HepG2 (cell line): Measurements from ENCODE around the gene MAP3K2. TPM values are rescaled to one million over a fixed set of nuclear protein-coding genes. Genes with fewer than 3 reads are reported as not detected.
A peak's percentile ranks its signal among the peaks of the same experiment; 100 is the strongest.

Source experiments
- CAMTA2 ChIP-seq: sonication (generic); formaldehyde crosslinking; IDR thresholded peaks from 2 replicates; pipeline ENCODE4 v1.4.0; 2020; ENCODE audit warnings: mild to moderate bottlenecking, missing genetic modification reagents, borderline replicate concordance
- DMAP1 ChIP-seq: IDR thresholded peaks from 2 replicates; pipeline ENCODE4 v1.6.1; 2016
- FOXM1 ChIP-seq: sonication (generic); formaldehyde crosslinking; IDR thresholded peaks from 2 replicates; pipeline ENCODE4 v1.5.0; 2020; ENCODE audit warnings: missing genetic modification reagents
- FOXP1 ChIP-seq, 2 experiments: fragments of 450-650 bp in 1 of 2; IDR thresholded peaks; 2 replicates each; pipeline ENCODE4 v1.6.1; 2017 to 2018; ENCODE audit warnings: antibody characterized with exemption in 1 of 2
- JUN ChIP-seq: sonication (generic); formaldehyde crosslinking; IDR thresholded peaks from 2 replicates; pipeline ENCODE4 v1.4.0; 2020; ENCODE audit warnings: mild to moderate bottlenecking, missing genetic modification reagents
- KLF11 ChIP-seq: IDR thresholded peaks from 2 replicates; pipeline ENCODE4 v1.6.1; 2016; ENCODE audit warnings: missing compliant biosample characterization
- KLF12 ChIP-seq: sonication (generic); formaldehyde crosslinking; IDR thresholded peaks from 2 replicates; pipeline ENCODE4 v1.4.0; 2020; ENCODE audit warnings: missing genetic modification reagents, borderline replicate concordance
- RXRB ChIP-seq: IDR thresholded peaks from 2 replicates; pipeline ENCODE4 v1.6.1; 2016; ENCODE audit warnings: borderline replicate concordance, missing genetic modification reagents, missing compliant biosample characterization
- SATB2 ChIP-seq: sonication (generic); formaldehyde crosslinking; IDR thresholded peaks from 2 replicates; pipeline ENCODE4 v1.5.0; 2020; ENCODE audit warnings: missing genetic modification reagents
- TOPORS ChIP-seq: sonication (generic); formaldehyde crosslinking; IDR thresholded peaks from 2 replicates; pipeline ENCODE4 v1.8.0; 2023; ENCODE audit warnings: mild to moderate bottlenecking, missing genetic modification reagents
- ZBTB20 ChIP-seq: sonication (generic); formaldehyde crosslinking; IDR thresholded peaks from 2 replicates; pipeline ENCODE4 v1.8.1; 2023; ENCODE audit warnings: missing genetic modification reagents, low read depth, mild to moderate bottlenecking, borderline replicate concordance
- ZNF24 ChIP-seq: fragments of 450-650 bp; IDR thresholded peaks from 2 replicates; pipeline ENCODE4 v1.6.1; 2017; ENCODE audit warnings: antibody characterized with exemption, mild to moderate bottlenecking
- ZNF451 ChIP-seq: sonication (generic); formaldehyde crosslinking; IDR thresholded peaks from 2 replicates; pipeline ENCODE4 v1.5.0; 2020; ENCODE audit warnings: mild to moderate bottlenecking, missing genetic modification reagents
- ZNF709 ChIP-seq: sonication (generic); formaldehyde crosslinking; IDR thresholded peaks from 2 replicates; pipeline ENCODE4 v1.5.0; 2020; ENCODE audit warnings: mild to moderate bottlenecking, missing genetic modification reagents
- polyA plus RNA-seq, 8 experiments: library from polyadenylated mRNA; depleted of rRNA in 3 of 8; stranded (reverse) in 7 of 8; unstranded in 1 of 8; fragments of >200 nt; fragmentation: Illumina TruSeq in 4 of 8; extraction: Trizol in 4 of 8; gene quantifications; 2 replicates each; pipeline versions ENCODE4 v1.2.1 to v1.2.3, GENCODE V29; 2011 to 2016; ENCODE audit warnings: low read depth in 4 of 8, missing spikeins in 1 of 8, mixed read lengths in 1 of 8; ENCODE audit not compliant: insufficient read depth in 1 of 8
- total RNA-seq, 5 experiments: library from RNA; depleted of rRNA; stranded (reverse); fragments of >200 nt; fragmentation: Illumina TruSeq; extraction: Trizol; gene quantifications; 2 replicates each; pipeline ENCODE4 v1.2.3, GENCODE V29; 2016; ENCODE audit warnings: low read depth in 1 of 5
- TF ChIP-seq, protein P1 (sequence below): fragments of 450-650 bp; IDR thresholded peaks from 2 replicates; pipeline ENCODE4 v1.6.1; 2016
- TF ChIP-seq, protein P2 (sequence below): sonication (generic); formaldehyde crosslinking; IDR thresholded peaks from 2 replicates; pipeline ENCODE4 v1.5.1; 2020; ENCODE audit warnings: mild to moderate bottlenecking, missing genetic modification reagents, borderline replicate concordance
- TF ChIP-seq, protein P3 (sequence below): sonication (generic); formaldehyde crosslinking; IDR thresholded peaks from 2 replicates; pipeline ENCODE4 v1.5.0; 2020; ENCODE audit warnings: missing genetic modification reagents, mild to moderate bottlenecking, borderline replicate concordance
- TF ChIP-seq, protein P4 (sequence below): IDR thresholded peaks from 2 replicates; pipeline ENCODE4 v1.6.1; 2016; ENCODE audit warnings: missing genetic modification reagents, missing compliant biosample characterization
- TF ChIP-seq, protein P5 (sequence below): sonication (generic); formaldehyde crosslinking; IDR thresholded peaks from 2 replicates; pipeline ENCODE4 v1.5.1; 2020; ENCODE audit warnings: mild to moderate bottlenecking, missing genetic modification reagents, borderline replicate concordance

Gene MAP3K2
- total and polyA plus RNA-seq, 2 of the 13 experiments (the other 11 are each of a cell fraction or from before 2014, with no cell fraction given), result 12.2 to 37.2 TPM

DNA sequence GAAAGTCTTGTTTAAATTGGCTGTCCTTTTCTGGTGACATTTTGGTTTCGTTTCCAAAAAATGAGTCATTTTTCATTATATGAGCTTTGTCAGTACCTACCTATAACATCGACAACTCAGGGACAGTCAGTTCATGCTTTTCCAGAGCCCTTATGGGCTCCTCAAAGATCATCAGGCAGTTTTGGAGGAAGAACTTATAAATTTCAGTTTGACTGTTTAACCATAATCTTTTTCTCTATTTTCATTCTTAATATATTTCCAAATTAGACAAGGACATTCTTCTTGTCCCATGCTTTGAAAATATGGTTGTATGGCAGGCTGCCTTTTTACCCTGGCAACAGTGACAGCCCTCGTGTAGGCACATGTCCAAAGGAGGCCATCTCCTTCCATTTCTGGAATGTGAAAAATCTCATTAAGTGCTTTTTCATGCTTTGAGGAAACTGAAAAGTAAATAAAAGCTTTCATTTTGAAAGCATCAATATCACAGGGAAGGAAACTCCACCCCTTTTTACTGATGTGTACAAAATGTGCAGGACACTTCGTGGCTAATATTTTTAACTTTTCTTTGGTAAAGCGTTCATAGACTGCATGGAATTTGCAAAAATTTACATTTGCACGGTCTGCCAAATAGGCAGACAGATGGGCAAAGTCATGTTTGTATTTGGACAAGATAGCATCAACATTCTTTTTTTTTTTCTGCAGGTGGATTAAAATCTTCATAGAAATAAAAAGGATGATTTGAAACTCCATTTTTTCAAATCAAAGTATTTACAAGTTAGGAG lies 23.3 kb upstream of the MAP3K2 start (continued):
- TF ChIP-seq ZBTB20 (no peak), KLF12 (CRISPR knock-in tag) (no peak), FOXP1 (IDR thresholded peaks at IDR 0.05) (no peak), FOXP1 (CRISPR knock-in tag; IDR thresholded peaks at IDR 0.05) (no peak), DMAP1 (CRISPR knock-in tag) (no peak), ZNF451 (CRISPR knock-in tag) (no peak), SATB2 (CRISPR knock-in tag) (no peak), RXRB (CRISPR knock-in tag) (peak; percentile 15; the same call in 1 of the 2 replicates), TOPORS (CRISPR knock-in tag) (no peak), CAMTA2 (CRISPR knock-in tag) (no peak), KLF11 (CRISPR knock-in tag) (no peak; the same call in 1 of the 2 replicates), ZNF709 (CRISPR knock-in tag) (no peak), ZNF24 (no peak), JUN (CRISPR knock-in tag) (no peak), FOXM1 (CRISPR knock-in tag) (no peak)
- TF ChIP-seq, protein P1, sequence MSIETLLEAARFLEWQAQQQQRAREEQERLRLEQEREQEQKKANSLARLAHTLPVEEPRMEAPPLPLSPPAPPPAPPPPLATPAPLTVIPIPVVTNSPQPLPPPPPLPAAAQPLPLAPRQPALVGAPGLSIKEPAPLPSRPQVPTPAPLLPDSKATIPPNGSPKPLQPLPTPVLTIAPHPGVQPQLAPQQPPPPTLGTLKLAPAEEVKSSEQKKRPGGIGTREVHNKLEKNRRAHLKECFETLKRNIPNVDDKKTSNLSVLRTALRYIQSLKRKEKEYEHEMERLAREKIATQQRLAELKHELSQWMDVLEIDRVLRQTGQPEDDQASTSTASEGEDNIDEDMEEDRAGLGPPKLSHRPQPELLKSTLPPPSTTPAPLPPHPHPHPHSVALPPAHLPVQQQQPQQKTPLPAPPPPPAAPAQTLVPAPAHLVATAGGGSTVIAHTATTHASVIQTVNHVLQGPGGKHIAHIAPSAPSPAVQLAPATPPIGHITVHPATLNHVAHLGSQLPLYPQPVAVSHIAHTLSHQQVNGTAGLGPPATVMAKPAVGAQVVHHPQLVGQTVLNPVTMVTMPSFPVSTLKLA, result peak; percentile 24; the same call in 1 of the 2 replicates
- TF ChIP-seq, protein P2, sequence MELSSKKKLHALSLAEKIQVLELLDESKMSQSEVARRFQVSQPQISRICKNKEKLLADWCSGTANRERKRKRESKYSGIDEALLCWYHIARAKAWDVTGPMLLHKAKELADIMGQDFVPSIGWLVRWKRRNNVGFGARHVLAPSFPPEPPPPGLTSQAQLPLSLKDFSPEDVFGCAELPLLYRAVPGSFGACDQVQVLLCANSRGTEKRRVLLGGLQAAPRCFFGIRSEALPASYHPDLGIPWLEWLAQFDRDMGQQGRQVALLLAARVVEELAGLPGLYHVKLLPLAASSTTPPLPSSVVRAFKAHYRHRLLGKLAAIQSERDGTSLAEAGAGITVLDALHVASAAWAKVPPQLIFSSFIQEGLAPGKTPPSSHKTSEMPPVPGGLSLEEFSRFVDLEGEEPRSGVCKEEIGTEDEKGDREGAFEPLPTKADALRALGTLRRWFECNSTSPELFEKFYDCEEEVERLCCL (CRISPR knock-in tag), result no peak
- TF ChIP-seq, protein P3, sequence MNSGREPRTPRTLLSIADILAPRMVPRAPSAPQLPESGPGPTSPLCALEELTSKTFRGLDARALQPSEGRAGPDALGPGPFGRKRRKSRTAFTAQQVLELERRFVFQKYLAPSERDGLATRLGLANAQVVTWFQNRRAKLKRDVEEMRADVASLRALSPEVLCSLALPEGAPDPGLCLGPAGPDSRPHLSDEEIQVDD (CRISPR knock-in tag), result no peak
- TF ChIP-seq, protein P4, sequence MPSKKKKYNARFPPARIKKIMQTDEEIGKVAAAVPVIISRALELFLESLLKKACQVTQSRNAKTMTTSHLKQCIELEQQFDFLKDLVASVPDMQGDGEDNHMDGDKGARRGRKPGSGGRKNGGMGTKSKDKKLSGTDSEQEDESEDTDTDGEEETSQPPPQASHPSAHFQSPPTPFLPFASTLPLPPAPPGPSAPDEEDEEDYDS, result no peak
- TF ChIP-seq, protein P5, sequence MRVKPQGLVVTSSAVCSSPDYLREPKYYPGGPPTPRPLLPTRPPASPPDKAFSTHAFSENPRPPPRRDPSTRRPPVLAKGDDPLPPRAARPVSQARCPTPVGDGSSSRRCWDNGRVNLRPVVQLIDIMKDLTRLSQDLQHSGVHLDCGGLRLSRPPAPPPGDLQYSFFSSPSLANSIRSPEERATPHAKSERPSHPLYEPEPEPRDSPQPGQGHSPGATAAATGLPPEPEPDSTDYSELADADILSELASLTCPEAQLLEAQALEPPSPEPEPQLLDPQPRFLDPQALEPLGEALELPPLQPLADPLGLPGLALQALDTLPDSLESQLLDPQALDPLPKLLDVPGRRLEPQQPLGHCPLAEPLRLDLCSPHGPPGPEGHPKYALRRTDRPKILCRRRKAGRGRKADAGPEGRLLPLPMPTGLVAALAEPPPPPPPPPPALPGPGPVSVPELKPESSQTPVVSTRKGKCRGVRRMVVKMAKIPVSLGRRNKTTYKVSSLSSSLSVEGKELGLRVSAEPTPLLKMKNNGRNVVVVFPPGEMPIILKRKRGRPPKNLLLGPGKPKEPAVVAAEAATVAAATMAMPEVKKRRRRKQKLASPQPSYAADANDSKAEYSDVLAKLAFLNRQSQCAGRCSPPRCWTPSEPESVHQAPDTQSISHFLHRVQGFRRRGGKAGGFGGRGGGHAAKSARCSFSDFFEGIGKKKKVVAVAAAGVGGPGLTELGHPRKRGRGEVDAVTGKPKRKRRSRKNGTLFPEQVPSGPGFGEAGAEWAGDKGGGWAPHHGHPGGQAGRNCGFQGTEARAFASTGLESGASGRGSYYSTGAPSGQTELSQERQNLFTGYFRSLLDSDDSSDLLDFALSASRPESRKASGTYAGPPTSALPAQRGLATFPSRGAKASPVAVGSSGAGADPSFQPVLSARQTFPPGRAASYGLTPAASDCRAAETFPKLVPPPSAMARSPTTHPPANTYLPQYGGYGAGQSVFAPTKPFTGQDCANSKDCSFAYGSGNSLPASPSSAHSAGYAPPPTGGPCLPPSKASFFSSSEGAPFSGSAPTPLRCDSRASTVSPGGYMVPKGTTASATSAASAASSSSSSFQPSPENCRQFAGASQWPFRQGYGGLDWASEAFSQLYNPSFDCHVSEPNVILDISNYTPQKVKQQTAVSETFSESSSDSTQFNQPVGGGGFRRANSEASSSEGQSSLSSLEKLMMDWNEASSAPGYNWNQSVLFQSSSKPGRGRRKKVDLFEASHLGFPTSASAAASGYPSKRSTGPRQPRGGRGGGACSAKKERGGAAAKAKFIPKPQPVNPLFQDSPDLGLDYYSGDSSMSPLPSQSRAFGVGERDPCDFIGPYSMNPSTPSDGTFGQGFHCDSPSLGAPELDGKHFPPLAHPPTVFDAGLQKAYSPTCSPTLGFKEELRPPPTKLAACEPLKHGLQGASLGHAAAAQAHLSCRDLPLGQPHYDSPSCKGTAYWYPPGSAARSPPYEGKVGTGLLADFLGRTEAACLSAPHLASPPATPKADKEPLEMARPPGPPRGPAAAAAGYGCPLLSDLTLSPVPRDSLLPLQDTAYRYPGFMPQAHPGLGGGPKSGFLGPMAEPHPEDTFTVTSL, result no peak
